ENCODE results near the gene TYK2. TPM values are rescaled to one million over a fixed set of nuclear protein-coding genes. Genes with fewer than 3 reads are reported as not detected.
A peak's percentile ranks its signal among the peaks of the same experiment; 100 is the strongest.

The TYK2 gene
- total RNA-seq, 1 experiment from 2014 or later: 66.4 TPM

DNA sequence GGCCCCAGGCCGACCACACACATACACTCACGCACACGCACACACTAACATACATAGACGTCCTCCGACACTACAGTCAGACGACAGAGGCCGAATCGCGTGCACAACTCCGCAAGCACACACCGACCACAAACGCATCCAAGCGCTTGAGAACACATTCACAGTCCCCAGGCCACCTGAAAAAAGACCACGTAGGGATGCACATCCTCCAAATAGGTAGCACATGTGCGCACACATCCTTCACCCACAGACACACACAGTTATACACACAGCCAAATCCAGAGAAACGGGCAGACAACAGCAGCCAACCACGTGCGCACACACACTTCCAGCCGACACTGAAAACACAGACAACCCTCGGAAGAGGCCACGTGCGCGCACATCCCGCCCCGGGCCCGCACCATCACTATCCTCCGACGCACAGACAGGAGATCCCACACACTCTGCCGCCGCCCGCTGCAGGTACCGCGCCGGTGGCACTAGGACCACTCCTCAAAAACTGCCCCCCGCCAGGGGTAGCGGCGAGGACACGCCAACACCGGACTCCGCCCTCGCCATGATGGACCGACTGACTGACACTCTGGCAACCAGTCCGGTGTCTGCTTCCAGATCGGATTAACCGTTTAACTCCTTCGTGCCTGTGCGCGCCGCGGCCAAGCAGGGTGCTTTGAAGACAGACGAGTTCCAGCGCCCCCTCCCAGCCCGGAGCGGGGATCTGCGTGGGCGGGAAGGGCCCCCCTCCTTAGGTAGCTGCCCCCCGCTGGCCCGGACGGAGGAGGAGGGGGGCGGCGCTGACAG, 39.5 kb upstream of the TYK2 start (continued):
- TF ChIP-seq, protein P1, sequence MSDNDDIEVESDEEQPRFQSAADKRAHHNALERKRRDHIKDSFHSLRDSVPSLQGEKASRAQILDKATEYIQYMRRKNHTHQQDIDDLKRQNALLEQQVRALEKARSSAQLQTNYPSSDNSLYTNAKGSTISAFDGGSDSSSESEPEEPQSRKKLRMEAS (CRISPR knock-in tag; IDR thresholded peaks at IDR 0.05): peak; percentile 95; the same call in 1 of the 2 replicates
- TF ChIP-seq CREB1 (CRISPR knock-in tag; IDR thresholded peaks at IDR 0.05) (0 out of 2 replicates have a peak, but pooled peaks have one; percentile 16), TEAD1 (CRISPR knock-in tag; IDR thresholded peaks at IDR 0.05) (peak; percentile 52; the same call in 1 of the 2 replicates), ZNF121 (CRISPR knock-in tag; IDR thresholded peaks at IDR 0.05) (no peak), ZNF138 (CRISPR knock-in tag; conservative IDR thresholded peaks at IDR 0.05) (no peak), FOXK1 (CRISPR knock-in tag; IDR thresholded peaks at IDR 0.05) (peak; percentile 91), CTCF (IDR thresholded peaks at IDR 0.05) (no peak), TEAD4 (CRISPR knock-in tag; IDR thresholded peaks at IDR 0.05) (0 out of 2 replicates have a peak, but pooled peaks have one; percentile 13), NFYB (CRISPR knock-in tag; conservative IDR thresholded peaks at IDR 0.05; ENCODE audit: low read depth) (peak; percentile 88), ESRRA (CRISPR knock-in tag; IDR thresholded peaks at IDR 0.05; ENCODE audit: borderline replicate concordance) (no peak), GABPB1 (CRISPR knock-in tag; IDR thresholded peaks at IDR 0.05) (no peak), PRRX2 (CRISPR knock-in tag; IDR thresholded peaks at IDR 0.05) (no peak), SP1 (CRISPR knock-in tag; conservative IDR thresholded peaks at IDR 0.05) (peak; percentile 82), USF1 (CRISPR knock-in tag; IDR thresholded peaks at IDR 0.05) (peak; percentile 83), ATF2 (CRISPR knock-in tag; IDR thresholded peaks at IDR 0.05; ENCODE audit: borderline replicate concordance, low read depth) (no peak), CBFB (CRISPR knock-in tag; IDR thresholded peaks at IDR 0.05; ENCODE audit: low read depth) (no peak), SOX15 (CRISPR knock-in tag; IDR thresholded peaks at IDR 0.05) (no peak), E2F4 (CRISPR knock-in tag; IDR thresholded peaks at IDR 0.05; ENCODE audit: borderline replicate concordance, low read depth) (no peak), MLX (CRISPR knock-in tag; IDR thresholded peaks at IDR 0.05) (no peak), SMAD4 (CRISPR knock-in tag; IDR thresholded peaks at IDR 0.05) (no peak), NFE2L1 (CRISPR knock-in tag; IDR thresholded peaks at IDR 0.05) (0 out of 2 replicates have a peak, but pooled peaks have one; percentile 65), CREM (CRISPR knock-in tag; IDR thresholded peaks at IDR 0.05) (peak; percentile 63), ZNF317 (CRISPR knock-in tag; IDR thresholded peaks at IDR 0.05; ENCODE audit: borderline replicate concordance, low read depth) (no peak), ERG (CRISPR knock-in tag; IDR thresholded peaks at IDR 0.05) (no peak)
- TF ChIP-seq, protein P2, sequence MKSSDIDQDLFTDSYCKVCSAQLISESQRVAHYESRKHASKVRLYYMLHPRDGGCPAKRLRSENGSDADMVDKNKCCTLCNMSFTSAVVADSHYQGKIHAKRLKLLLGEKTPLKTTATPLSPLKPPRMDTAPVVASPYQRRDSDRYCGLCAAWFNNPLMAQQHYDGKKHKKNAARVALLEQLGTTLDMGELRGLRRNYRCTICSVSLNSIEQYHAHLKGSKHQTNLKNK (CRISPR knock-in tag; IDR thresholded peaks at IDR 0.05): no peak
- TF ChIP-seq, protein P3, sequence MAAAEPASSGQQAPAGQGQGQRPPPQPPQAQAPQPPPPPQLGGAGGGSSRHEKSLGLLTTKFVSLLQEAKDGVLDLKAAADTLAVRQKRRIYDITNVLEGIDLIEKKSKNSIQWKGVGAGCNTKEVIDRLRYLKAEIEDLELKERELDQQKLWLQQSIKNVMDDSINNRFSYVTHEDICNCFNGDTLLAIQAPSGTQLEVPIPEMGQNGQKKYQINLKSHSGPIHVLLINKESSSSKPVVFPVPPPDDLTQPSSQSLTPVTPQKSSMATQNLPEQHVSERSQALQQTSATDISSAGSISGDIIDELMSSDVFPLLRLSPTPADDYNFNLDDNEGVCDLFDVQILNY (CRISPR knock-in tag; IDR thresholded peaks at IDR 0.05): 0 out of 2 replicates have a peak, but pooled peaks have one; percentile 46
- TF ChIP-seq, protein P4, sequence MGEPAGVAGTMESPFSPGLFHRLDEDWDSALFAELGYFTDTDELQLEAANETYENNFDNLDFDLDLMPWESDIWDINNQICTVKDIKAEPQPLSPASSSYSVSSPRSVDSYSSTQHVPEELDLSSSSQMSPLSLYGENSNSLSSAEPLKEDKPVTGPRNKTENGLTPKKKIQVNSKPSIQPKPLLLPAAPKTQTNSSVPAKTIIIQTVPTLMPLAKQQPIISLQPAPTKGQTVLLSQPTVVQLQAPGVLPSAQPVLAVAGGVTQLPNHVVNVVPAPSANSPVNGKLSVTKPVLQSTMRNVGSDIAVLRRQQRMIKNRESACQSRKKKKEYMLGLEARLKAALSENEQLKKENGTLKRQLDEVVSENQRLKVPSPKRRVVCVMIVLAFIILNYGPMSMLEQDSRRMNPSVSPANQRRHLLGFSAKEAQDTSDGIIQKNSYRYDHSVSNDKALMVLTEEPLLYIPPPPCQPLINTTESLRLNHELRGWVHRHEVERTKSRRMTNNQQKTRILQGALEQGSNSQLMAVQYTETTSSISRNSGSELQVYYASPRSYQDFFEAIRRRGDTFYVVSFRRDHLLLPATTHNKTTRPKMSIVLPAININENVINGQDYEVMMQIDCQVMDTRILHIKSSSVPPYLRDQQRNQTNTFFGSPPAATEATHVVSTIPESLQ (CRISPR knock-in tag; IDR thresholded peaks at IDR 0.05): no peak
- TF ChIP-seq, protein P5, sequence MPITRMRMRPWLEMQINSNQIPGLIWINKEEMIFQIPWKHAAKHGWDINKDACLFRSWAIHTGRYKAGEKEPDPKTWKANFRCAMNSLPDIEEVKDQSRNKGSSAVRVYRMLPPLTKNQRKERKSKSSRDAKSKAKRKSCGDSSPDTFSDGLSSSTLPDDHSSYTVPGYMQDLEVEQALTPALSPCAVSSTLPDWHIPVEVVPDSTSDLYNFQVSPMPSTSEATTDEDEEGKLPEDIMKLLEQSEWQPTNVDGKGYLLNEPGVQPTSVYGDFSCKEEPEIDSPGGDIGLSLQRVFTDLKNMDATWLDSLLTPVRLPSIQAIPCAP (CRISPR knock-in tag; IDR thresholded peaks at IDR 0.05): 0 out of 2 replicates have a peak, but pooled peaks have one; percentile 17
